ENCODE measurements around the gene NSD2.

DNA sequence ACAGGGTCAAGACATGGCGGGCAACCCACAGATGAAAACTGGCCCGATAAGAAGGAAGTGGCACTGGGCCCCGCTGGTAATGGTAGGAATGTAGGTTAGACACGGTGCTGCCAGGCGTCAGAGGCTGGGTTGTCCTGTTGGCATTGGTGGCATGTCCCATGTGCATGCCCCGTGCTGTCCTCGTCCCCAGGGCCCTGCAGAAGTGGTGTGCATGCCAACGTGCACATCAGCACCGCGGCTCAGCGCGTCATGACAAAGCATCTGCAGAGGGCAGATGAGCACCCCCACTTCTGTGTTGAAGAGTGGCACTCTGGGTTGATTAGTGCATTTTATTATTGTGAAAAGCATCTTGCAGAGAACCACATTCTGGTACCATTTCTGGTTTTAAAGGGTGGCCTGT, 102.0 kb downstream of the NSD2 start:
- TF ChIP-seq, protein P1, sequence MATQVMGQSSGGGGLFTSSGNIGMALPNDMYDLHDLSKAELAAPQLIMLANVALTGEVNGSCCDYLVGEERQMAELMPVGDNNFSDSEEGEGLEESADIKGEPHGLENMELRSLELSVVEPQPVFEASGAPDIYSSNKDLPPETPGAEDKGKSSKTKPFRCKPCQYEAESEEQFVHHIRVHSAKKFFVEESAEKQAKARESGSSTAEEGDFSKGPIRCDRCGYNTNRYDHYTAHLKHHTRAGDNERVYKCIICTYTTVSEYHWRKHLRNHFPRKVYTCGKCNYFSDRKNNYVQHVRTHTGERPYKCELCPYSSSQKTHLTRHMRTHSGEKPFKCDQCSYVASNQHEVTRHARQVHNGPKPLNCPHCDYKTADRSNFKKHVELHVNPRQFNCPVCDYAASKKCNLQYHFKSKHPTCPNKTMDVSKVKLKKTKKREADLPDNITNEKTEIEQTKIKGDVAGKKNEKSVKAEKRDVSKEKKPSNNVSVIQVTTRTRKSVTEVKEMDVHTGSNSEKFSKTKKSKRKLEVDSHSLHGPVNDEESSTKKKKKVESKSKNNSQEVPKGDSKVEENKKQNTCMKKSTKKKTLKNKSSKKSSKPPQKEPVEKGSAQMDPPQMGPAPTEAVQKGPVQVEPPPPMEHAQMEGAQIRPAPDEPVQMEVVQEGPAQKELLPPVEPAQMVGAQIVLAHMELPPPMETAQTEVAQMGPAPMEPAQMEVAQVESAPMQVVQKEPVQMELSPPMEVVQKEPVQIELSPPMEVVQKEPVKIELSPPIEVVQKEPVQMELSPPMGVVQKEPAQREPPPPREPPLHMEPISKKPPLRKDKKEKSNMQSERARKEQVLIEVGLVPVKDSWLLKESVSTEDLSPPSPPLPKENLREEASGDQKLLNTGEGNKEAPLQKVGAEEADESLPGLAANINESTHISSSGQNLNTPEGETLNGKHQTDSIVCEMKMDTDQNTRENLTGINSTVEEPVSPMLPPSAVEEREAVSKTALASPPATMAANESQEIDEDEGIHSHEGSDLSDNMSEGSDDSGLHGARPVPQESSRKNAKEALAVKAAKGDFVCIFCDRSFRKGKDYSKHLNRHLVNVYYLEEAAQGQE (IDR thresholded peaks at IDR 0.05; ENCODE audit: insufficient read depth in 1 of 2, low read depth in 2 of 2, low read length in 2 of 2), result no peak
- TF ChIP-seq POLR2AphosphoS5 (IDR thresholded peaks at IDR 0.05; ENCODE audit: low read depth, low read length) (no peak), TAF1 (IDR thresholded peaks at IDR 0.05; ENCODE audit: borderline replicate concordance, insufficient read depth, low read length) (no peak), SIN3A (IDR thresholded peaks at IDR 0.05; ENCODE audit: borderline replicate concordance, insufficient read depth, low read length) (no peak)

Data from PFSK-1 (cell line).